ENCODE data around the gene DCD. TPM values are rescaled to one million over a fixed set of nuclear protein-coding genes. Genes with fewer than 3 reads are reported as not detected.

Gene DCD
- total and polyA plus RNA-seq, 10 of the 15 experiments (the other 5 are each of a cell fraction or from before 2014, with no cell fraction given): not detected

DNA sequence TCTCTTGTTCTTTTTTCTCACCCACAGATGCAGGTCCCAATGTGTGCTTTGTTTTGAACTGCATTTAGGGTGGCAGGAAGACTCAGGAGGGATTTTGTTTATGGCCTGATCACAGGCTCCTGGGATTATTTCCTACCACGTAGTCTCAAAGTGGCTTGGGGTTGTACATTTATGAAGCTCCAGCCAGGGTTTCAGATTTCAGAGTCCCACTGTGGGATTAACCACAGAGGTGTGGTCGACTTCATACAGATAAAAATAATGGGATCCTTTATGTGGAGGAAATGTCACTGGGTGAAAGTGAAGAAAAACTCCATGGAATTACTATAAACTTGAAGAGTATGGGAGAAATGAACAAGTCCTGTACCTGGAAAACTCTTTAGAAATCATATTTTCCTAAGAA, 45.5 kb downstream of the DCD start (continued):
- TF ChIP-seq, protein P1, sequence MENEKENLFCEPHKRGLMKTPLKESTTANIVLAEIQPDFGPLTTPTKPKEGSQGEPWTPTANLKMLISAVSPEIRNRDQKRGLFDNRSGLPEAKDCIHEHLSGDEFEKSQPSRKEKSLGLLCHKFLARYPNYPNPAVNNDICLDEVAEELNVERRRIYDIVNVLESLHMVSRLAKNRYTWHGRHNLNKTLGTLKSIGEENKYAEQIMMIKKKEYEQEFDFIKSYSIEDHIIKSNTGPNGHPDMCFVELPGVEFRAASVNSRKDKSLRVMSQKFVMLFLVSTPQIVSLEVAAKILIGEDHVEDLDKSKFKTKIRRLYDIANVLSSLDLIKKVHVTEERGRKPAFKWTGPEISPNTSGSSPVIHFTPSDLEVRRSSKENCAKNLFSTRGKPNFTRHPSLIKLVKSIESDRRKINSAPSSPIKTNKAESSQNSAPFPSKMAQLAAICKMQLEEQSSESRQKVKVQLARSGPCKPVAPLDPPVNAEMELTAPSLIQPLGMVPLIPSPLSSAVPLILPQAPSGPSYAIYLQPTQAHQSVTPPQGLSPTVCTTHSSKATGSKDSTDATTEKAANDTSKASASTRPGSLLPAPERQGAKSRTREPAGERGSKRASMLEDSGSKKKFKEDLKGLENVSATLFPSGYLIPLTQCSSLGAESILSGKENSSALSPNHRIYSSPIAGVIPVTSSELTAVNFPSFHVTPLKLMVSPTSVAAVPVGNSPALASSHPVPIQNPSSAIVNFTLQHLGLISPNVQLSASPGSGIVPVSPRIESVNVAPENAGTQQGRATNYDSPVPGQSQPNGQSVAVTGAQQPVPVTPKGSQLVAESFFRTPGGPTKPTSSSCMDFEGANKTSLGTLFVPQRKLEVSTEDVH (IDR thresholded peaks at IDR 0.05; ENCODE audit: low read depth, partially characterized antibody): no peak
- TF ChIP-seq, protein P2, sequence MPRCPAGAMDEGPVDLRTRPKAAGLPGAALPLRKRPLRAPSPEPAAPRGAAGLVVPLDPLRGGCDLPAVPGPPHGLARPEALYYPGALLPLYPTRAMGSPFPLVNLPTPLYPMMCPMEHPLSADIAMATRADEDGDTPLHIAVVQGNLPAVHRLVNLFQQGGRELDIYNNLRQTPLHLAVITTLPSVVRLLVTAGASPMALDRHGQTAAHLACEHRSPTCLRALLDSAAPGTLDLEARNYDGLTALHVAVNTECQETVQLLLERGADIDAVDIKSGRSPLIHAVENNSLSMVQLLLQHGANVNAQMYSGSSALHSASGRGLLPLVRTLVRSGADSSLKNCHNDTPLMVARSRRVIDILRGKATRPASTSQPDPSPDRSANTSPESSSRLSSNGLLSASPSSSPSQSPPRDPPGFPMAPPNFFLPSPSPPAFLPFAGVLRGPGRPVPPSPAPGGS (IDR thresholded peaks at IDR 0.05; ENCODE audit: borderline replicate concordance, insufficient read depth, low read depth, low read length, poor library complexity, severe bottlenecking): no peak
- TF ChIP-seq POU2F2 (IDR thresholded peaks at IDR 0.05; ENCODE audit: borderline replicate concordance, low read depth, low read length) (no peak), CHD2 (IDR thresholded peaks at IDR 0.05; ENCODE audit: borderline replicate concordance, low read depth, low read length) (no peak), RAD51 (IDR thresholded peaks at IDR 0.05) (no peak), SRF (IDR thresholded peaks at IDR 0.05; ENCODE audit: low read depth in 2 of 2, low read length in 2 of 2) (no peak), ZNF274 (IDR thresholded peaks at IDR 0.05; ENCODE audit: insufficient read depth, insufficient read length) (no peak), JUNB (IDR thresholded peaks at IDR 0.05) (no peak), LARP7 (IDR thresholded peaks at IDR 0.05) (no peak), ZZZ3 (IDR thresholded peaks at IDR 0.05; ENCODE audit: control insufficient read depth, insufficient read length, low read depth) (no peak)
- TF ChIP-seq, protein P3, sequence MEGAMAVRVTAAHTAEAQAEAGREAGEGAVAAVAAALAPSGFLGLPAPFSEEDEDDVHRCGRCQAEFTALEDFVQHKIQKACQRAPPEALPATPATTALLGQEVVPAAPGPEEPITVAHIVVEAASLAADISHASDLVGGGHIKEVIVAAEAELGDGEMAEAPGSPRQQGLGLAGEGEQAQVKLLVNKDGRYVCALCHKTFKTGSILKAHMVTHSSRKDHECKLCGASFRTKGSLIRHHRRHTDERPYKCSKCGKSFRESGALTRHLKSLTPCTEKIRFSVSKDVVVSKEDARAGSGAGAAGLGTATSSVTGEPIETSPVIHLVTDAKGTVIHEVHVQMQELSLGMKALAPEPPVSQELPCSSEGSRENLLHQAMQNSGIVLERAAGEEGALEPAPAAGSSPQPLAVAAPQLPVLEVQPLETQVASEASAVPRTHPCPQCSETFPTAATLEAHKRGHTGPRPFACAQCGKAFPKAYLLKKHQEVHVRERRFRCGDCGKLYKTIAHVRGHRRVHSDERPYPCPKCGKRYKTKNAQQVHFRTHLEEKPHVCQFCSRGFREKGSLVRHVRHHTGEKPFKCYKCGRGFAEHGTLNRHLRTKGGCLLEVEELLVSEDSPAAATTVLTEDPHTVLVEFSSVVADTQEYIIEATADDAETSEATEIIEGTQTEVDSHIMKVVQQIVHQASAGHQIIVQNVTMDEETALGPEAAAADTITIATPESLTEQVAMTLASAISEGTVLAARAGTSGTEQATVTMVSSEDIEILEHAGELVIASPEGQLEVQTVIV (IDR thresholded peaks at IDR 0.05; ENCODE audit: borderline replicate concordance, partially characterized antibody): no peak
- TF ChIP-seq, protein P4, sequence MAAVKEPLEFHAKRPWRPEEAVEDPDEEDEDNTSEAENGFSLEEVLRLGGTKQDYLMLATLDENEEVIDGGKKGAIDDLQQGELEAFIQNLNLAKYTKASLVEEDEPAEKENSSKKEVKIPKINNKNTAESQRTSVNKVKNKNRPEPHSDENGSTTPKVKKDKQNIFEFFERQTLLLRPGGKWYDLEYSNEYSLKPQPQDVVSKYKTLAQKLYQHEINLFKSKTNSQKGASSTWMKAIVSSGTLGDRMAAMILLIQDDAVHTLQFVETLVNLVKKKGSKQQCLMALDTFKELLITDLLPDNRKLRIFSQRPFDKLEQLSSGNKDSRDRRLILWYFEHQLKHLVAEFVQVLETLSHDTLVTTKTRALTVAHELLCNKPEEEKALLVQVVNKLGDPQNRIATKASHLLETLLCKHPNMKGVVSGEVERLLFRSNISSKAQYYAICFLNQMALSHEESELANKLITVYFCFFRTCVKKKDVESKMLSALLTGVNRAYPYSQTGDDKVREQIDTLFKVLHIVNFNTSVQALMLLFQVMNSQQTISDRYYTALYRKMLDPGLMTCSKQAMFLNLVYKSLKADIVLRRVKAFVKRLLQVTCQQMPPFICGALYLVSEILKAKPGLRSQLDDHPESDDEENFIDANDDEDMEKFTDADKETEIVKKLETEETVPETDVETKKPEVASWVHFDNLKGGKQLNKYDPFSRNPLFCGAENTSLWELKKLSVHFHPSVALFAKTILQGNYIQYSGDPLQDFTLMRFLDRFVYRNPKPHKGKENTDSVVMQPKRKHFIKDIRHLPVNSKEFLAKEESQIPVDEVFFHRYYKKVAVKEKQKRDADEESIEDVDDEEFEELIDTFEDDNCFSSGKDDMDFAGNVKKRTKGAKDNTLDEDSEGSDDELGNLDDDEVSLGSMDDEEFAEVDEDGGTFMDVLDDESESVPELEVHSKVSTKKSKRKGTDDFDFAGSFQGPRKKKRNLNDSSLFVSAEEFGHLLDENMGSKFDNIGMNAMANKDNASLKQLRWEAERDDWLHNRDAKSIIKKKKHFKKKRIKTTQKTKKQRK (IDR thresholded peaks at IDR 0.05; ENCODE audit: low read depth, low read length): no peak
